ENCODE data around the gene IKZF1. TPM values are rescaled to one million over a fixed set of nuclear protein-coding genes. Genes with fewer than 3 reads are reported as not detected.
A peak's percentile ranks its signal among the peaks of the same experiment; 100 is the strongest.

IKZF1 gene
- total RNA-seq (2016; rRNA removed; fragmentation: Illumina TruSeq; extraction: Trizol) (not detected in 2 replicates), polyA plus RNA-seq (2011; rRNA removed) (not detected in 2 replicates), polyA minus RNA-seq (2011; rRNA and poly(A)+ RNA removed; ENCODE audit: low replicate concordance) (0.06 and 0.23 TPM in 2 replicates), Bru-seq, nascent RNA (percentile 10 among the genes with signal in this experiment), BruChase-seq, experiment 1, labeled RNA remaining after a 6-hour chase (percentile 3 among the genes with signal in this experiment), BruChase-seq, experiment 2, labeled RNA remaining after a 2-hour chase (percentile 7 among the genes with signal in this experiment)
- total RNA-seq (2016; cell fraction: cytosol; rRNA removed; fragmentation: Illumina TruSeq; extraction: Trizol; ENCODE audit: low read depth): not detected in 2 replicates
- not detected in 2 replicates for total RNA-seq (2016; cell fraction: insoluble cytoplasmic fraction; rRNA removed; fragmentation: Illumina TruSeq; extraction: Trizol)
- not detected in 2 replicates for total RNA-seq (2016; cell fraction: membrane; rRNA removed; fragmentation: Illumina TruSeq; extraction: Trizol)
- total RNA-seq (2016; cell fraction: nucleus; rRNA removed; fragmentation: Illumina TruSeq; extraction: Trizol): not detected in 2 replicates
- polyA plus RNA-seq (2011; cell fraction: cytosol; rRNA removed): 0.01 TPM in 1 of 2 replicates, not detected in the other
- polyA plus RNA-seq (2011; cell fraction: nucleus; rRNA removed): not detected in 2 replicates
- not detected in 2 replicates for polyA plus RNA-seq (2012)
- not detected in 2 replicates for polyA plus RNA-seq (2016; cell fraction: cytosol; fragmentation: Illumina TruSeq; extraction: Trizol; ENCODE audit: low read depth)
- not detected in 2 replicates for polyA plus RNA-seq (2016; cell fraction: insoluble cytoplasmic fraction; fragmentation: Illumina TruSeq; extraction: Trizol; ENCODE audit: low read depth)
- not detected in 2 replicates for polyA plus RNA-seq (2016; cell fraction: membrane; fragmentation: Illumina TruSeq; extraction: Trizol; ENCODE audit: low read depth)
- polyA plus RNA-seq (2016; cell fraction: nucleus; fragmentation: Illumina TruSeq; extraction: Trizol; ENCODE audit: insufficient read depth, low read depth): not detected in 2 replicates
- polyA minus RNA-seq (2011; cell fraction: cytosol; rRNA and poly(A)+ RNA removed): not detected in 2 replicates
- not detected in 2 replicates for polyA minus RNA-seq (2011; cell fraction: nucleus; rRNA and poly(A)+ RNA removed)
- long read RNA-seq, experiment 1: 0 reads
- long read RNA-seq, experiment 2: 0 reads

DNA sequence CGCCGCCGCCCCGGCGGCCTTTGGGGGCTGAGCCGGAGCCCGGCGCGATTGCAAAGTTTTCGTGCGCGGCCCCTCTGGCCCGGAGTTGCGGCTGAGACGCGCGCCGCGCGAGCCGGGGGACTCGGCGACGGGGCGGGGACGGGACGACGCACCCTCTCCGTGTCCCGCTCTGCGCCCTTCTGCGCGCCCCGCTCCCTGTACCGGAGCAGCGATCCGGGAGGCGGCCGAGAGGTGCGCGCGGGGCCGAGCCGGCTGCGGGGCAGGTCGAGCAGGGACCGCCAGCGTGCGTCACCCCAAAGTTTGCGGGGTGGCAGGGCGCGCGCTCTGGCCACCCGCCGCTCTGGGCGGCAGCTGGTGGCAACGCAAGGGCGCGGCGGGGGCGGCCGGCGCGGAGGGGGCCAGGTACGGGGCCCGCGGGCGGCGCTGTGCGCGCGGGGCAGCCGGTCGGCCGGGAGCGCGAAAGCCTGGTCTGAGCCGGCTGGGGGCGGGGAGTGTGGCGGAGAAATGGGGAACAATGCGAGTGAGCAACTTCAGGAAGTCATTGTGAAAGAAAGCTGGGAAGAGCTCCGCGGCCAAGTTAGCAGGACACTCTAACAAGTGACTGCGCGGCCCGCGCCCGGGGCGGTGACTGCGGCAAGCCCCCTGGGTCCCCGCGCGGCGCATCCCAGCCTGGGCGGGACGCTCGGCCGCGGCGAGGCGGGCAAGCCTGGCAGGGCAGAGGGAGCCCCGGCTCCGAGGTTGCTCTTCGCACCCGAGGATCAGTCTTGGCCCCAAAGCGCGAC, at the start of gene IKZF1:
IKZF1 (plus strand) TSS at position 588 of the 782 bp plus-strand sequence. CDS start 14,346 bp downstream, outside the sequence.
- H3K4me1 ChIP-seq (ENCODE audit: insufficient read depth, low read length): no peaks in the 10 kb centered on the region
- WGBS (ENCODE audit: low lambda C conversion rate): 10% methylated on average over 26 of the region's 107 CpGs
- ATAC-seq: peak; percentile 49; the same call in 2 of the 3 replicates
- peak within 1 kb of the TSS in 1 of 3 experiments; percentile 33; a peak in 1 of 6 replicates for H3K4me3 ChIP-seq (replicated peaks in 1 of 3; ENCODE audit: insufficient read depth in 1 of 3, low read depth in 2 of 3, low read length in 3 of 3)
- ChIA-PET POLR2A (no interaction called here), CTCF (ENCODE audit: low intra/inter-chr PET ratio, low total read pairs) (no interaction called here)
- DNase-seq (ENCODE audit: low spot score): no peak
- no peaks in the 10 kb centered on the region for H3K36me3 ChIP-seq (replicated peaks in 1 of 2; ENCODE audit: control insufficient read depth in 1 of 2, insufficient read depth in 2 of 2, low read length in 2 of 2)
- H3K27me3 ChIP-seq (ENCODE audit: control insufficient read depth in 1 of 2, insufficient read depth in 2 of 2, low read length in 2 of 2): peaks cover 5 to 49% of the 10 kb centered on the region in 2 experiments; a peak in 4 of 5 replicates
- intact Hi-C loops (cut with micrococcal nuclease; ENCODE audit: unreplicated experiment): no loop called here
- H3K79me2 ChIP-seq (ENCODE audit: insufficient read depth, low read length): no peaks in the 10 kb centered on the region
- H3K27ac ChIP-seq (ENCODE audit: extremely low read length, insufficient read depth, low read length): no peak within 1 kb of the TSS
- TF ChIP-seq, protein P1, sequence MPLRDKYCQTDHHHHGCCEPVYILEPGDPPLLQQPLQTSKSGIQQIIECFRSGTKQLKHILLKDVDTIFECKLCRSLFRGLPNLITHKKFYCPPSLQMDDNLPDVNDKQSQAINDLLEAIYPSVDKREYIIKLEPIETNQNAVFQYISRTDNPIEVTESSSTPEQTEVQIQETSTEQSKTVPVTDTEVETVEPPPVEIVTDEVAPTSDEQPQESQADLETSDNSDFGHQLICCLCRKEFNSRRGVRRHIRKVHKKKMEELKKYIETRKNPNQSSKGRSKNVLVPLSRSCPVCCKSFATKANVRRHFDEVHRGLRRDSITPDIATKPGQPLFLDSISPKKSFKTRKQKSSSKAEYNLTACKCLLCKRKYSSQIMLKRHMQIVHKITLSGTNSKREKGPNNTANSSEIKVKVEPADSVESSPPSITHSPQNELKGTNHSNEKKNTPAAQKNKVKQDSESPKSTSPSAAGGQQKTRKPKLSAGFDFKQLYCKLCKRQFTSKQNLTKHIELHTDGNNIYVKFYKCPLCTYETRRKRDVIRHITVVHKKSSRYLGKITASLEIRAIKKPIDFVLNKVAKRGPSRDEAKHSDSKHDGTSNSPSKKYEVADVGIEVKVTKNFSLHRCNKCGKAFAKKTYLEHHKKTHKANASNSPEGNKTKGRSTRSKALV (CRISPR knock-in tag; IDR thresholded peaks at IDR 0.05): peak; percentile 75; the same call in 1 of the 2 replicates
- no peak for TF ChIP-seq ELF1 (CRISPR knock-in tag; IDR thresholded peaks at IDR 0.05)
- H3K9me3 ChIP-seq (ENCODE audit: low read length): no peaks in the 10 kb centered on the region
- in situ Hi-C loops (cut with HindIII; ENCODE audit: extremely low pct_ligation_motif_present, low pct_unique_long_range_greater_than_20kb): no loop called here
- H3K9ac ChIP-seq (ENCODE audit: insufficient read depth, low read depth, low read length): no peak within 1 kb of the TSS
- no TSS peak for BruUV-seq (replicated peaks)
- FAIRE-seq: no peak
- H4K20me1 ChIP-seq (ENCODE audit: insufficient read depth, low read length): no peaks in the 10 kb centered on the region
- H2AFZ ChIP-seq (ENCODE audit: low read length): no peak within 1 kb of the TSS
- peak within 1 kb of the TSS; percentile 18; the same call in 1 of the 2 replicates for H3K4me2 ChIP-seq (ENCODE audit: low read depth, low read length)
